Muscle of leg (tissue), 11 donors: ENCODE measurements around the gene DCTN5. TPM values are rescaled to one million over a fixed set of nuclear protein-coding genes. Genes with fewer than 3 reads are reported as not detected.

Experiments
- DNase-seq: peaks from one replicate; pipeline ENCODE4 v3.0.0; 2013
- H3K27ac ChIP-seq: one replicate; pipeline ENCODE4 v1.5.1; 2013; ENCODE audit warnings: mild to moderate bottlenecking, low read length, control low read depth
- H3K27me3 ChIP-seq: one replicate; pipeline ENCODE4 v1.6.1; 2013; ENCODE audit warnings: low read length; ENCODE audit not compliant: control insufficient read depth, insufficient read depth
- H3K36me3 ChIP-seq: one replicate; pipeline ENCODE4 v1.6.1; 2013; ENCODE audit warnings: low read length; ENCODE audit not compliant: control insufficient read depth, insufficient read depth
- H3K4me1 ChIP-seq: one replicate; pipeline ENCODE4 v1.6.1; 2013; ENCODE audit warnings: low read length; ENCODE audit not compliant: control insufficient read depth, insufficient read depth
- H3K4me3 ChIP-seq: one replicate; pipeline ENCODE4 v1.5.1; 2013; ENCODE audit warnings: low read length, control low read depth
- H3K9me3 ChIP-seq: replicated peaks from 2 replicates; pipeline ENCODE4 v1.6.1; 2013; ENCODE audit warnings: low read depth, low read length; ENCODE audit not compliant: control insufficient read depth
- WGBS: methylation state at CpG from one replicate; pipeline ENCODE4 v1.1.5; 2013; ENCODE audit warnings: missing lambda C conversion rate; ENCODE audit not compliant: insufficient coverage; 5-methylcytosine and 5-hydroxymethylcytosine counted together
- polyA plus RNA-seq, 8 donors: library from polyadenylated mRNA; unstranded; fragments of 120-200 nt; gene quantifications; one replicate each; pipeline versions ENCODE4 v1.2.1 to v1.2.3, GENCODE V29; 2013; ENCODE audit warnings: inconsistent platforms in 1 of 8, low replicate concordance in 1 of 8; ENCODE audit not compliant: insufficient read length in 8 of 8, insufficient read depth in 1 of 8
- total RNA-seq: library from RNA; stranded (reverse); fragments of 120-200 nt; gene quantifications from one replicate; pipeline ENCODE4 v1.2.4, GENCODE V29; 2013

Gene DCTN5
- total and polyA plus RNA-seq, 9 donors: 33.2 to 47.3 (median 41.7) TPM

DNA sequence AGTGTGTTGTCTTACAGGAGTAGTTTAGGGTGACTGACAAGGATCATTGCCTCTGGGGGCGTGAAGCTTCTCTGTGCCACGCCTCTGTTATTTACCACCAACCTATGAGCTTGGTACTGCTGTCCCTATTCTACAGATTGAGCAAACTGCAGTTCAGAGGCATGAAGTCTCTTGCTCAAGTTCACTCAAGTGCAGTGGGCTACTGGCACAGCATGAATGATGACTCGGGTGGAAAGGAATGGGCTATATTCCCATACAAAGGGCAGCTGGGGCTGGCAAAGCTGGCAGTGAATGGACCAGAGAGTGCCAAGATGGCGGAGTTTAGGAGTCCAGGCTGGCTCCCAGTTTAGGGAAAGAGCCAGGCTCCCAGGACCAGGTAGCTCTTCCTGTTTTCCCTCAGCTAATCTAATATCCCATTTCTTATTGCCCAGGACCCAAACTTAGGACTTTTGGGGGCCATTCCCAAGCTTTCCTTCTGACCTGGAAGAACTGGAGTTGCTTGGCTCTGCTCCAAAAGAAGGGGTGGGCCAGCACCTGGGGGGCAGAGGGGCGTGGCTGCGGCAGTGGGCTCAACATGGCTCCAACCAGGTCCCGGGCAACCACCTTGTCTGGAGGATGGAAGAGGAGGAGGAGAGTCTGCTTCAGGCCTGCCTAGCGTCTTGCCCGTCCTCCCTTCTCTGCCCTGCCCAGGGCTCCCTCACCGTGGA is 50.4 kb downstream of the DCTN5 start:
- Histone ChIP-seq H3K4me1 (peaks cover 8% of the 10 kb centered on the region), H3K4me3 (no peak overlapping the region), H3K27ac (no peak overlapping the region), H3K36me3 (peaks cover 44% of the 10 kb centered on the region), H3K27me3 (no peaks in the 10 kb centered on the region), H3K9me3 (no peaks in the 10 kb centered on the region)
- no peak for DNase-seq
- 91% methylated on average over 8 of the region's 10 CpGs for WGBS

DNA sequence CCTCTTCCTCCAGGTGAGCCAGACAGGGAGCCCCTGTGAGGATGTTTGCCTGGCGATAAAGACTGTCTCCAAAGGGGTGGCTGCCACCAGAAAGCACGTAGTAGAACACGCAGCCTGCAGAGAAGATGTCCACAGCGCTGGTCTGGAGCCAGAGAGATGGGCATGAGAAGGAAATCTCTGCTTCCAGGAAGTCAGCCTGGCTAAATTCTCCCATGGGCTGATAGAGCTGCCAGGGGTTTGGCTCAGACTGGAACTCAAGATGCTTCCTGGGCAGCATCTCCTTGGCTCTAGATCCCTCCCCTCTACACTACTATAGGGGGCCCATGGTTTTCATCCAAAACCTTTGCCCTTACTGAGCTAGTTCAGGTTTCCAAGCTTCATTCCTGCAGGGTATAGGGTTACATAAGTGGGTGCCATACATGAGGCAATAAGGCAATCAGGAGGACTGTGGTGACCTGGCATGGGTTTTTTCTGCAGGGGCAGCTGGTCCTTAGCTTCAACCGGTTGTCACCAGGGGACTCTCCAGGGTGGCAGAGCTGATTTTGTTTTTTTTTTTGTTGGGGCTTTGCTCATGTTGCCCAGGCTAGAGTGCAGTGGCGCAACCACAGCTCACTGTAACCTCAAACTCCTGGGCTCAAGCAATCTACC is 51.0 kb downstream of the DCTN5 start:
- Histone ChIP-seq H3K4me3 (no peak overlapping the region), H3K9me3 (no peaks in the 10 kb centered on the region), H3K36me3 (peaks cover 40% of the 10 kb centered on the region), H3K4me1 (peaks cover 8% of the 10 kb centered on the region), H3K27me3 (no peaks in the 10 kb centered on the region), H3K27ac (no peak overlapping the region)
- 94% methylated on average over 4 of the region's 6 CpGs for WGBS
- no peak for DNase-seq

DNA sequence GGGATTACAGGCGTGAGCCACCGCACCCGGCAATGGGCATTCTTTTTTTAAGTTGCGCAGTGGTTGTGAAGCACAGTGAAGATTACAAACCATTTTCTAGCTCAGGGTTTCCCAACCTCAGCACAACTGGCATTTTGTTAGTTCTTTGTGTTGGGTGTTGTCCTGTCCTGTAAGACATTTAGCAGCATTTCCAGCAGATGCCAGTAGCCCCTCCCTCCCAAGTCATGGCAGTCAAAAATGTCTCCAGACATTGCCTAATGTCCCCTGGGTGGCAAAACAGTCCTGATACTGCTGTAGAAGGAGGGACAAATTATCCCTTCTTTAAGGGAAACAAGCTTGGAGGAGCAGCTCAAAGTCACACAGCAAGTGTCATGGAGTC is 53.0 kb downstream of the DCTN5 start:
- H3K4me1 ChIP-seq: peaks cover 8% of the 10 kb centered on the region
- H3K27ac ChIP-seq: no peak overlapping the region
- H3K27me3 ChIP-seq: no peaks in the 10 kb centered on the region
- DNase-seq: no peak
- no peaks in the 10 kb centered on the region for H3K9me3 ChIP-seq
- no peak overlapping the region for H3K4me3 ChIP-seq
- H3K36me3 ChIP-seq: peaks cover 22% of the 10 kb centered on the region
- WGBS: 100% methylated on average over 3 of the region's 4 CpGs

DNA sequence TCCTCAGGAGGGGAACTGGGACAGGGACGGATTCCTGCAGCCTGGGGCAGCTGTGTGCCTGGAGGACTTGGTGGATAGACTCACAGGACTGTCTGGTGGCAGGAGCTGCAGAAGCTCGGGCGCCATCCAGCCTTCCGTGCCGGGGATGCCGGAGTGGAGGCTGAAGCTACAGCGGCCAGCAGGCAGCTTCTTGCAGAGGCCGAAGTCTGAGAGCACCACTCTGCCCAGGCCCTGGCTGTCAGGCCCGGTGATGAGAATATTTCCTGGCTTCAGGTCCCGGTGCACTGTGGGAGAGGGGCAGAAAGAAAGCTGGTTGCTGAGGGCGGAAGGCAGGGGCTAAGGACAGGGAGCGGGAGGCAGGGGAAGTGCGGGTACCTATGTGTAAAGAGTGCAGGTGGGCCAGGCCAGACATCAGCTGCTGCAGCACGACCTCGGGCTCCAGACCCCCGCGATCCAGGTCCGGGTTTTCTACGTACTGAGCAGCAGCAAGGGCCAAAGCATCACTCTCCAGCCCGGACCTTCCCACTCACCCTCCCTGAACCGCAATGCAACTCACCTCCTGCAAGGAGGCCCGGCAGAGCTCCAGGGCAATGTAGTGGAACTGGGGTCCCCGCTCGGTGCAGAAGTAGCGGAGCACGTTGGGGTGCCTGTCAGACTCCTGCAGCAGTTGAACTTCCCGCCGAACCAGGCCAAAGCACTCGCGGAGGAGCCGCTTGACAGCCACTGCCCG is 53.5 kb downstream of the DCTN5 start:
- WGBS: 6% methylated on average over 22 of the region's 32 CpGs
- DNase-seq: peak; percentile 37
- no peak overlapping the region for H3K4me3 ChIP-seq

DNA sequence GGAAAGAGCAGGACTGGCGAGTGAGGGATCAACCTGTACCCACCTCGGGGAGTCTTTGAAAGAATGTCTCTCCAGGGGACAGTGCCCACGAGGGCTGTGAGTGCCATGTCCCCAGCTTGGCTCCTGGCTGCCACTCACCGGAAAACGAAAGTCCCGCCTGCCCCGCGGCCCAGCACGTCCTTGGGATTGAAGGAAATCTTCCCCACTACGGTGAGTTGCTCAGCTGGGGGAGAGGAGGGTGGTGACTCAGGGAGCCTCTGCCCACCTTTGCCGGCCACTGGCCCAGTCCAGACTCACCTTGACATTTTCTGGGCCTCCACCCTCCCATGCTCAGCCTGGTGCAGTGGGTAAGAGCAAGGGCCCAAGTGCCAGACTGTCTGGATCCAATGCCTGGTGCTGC is 54.5 kb downstream of the DCTN5 start:
- Histone ChIP-seq H3K4me3 (no peak overlapping the region), H3K27me3 (no peaks in the 10 kb centered on the region), H3K4me1 (peaks cover 8% of the 10 kb centered on the region), H3K9me3 (no peaks in the 10 kb centered on the region), H3K27ac (no peak overlapping the region), H3K36me3 (peaks cover 7% of the 10 kb centered on the region)
- 70% methylated on average over 5 of the region's 11 CpGs for WGBS
- DNase-seq: no peak

More for the DNA sequence above, 53.5 kb downstream of the DCTN5 start:
- Histone ChIP-seq H3K4me1 (peaks cover 8% of the 10 kb centered on the region), H3K9me3 (no peaks in the 10 kb centered on the region), H3K27me3 (no peaks in the 10 kb centered on the region), H3K27ac (no peak overlapping the region), H3K36me3 (peaks cover 17% of the 10 kb centered on the region)

DNA sequence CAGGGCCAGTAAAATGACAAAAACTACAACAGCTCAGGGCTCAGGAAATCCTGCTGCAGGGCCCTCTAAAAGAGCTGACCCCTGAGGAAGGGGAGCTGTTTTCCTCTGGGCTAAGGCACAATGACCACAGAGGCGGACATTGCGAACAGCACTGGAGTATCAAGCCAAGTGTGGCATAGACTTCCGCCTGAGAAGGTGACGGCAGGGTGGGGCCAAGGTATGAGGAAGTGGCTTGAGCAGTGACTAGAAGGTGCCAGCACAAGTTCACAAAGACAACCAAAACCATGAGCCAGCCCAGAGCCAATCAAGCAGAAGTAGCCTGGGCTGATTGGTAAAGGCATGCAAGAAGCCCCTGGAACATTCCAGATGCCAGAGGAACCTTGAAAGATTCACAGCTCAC is 57.8 kb downstream of the DCTN5 start:
- Histone ChIP-seq H3K36me3 (no peaks in the 10 kb centered on the region), H3K4me1 (peaks cover 8% of the 10 kb centered on the region), H3K27me3 (no peaks in the 10 kb centered on the region), H3K9me3 (no peaks in the 10 kb centered on the region), H3K4me3 (no peak overlapping the region), H3K27ac (no peak overlapping the region)
- 80% methylated on average over 1 of the region's 4 CpGs for WGBS
- DNase-seq: no peak

DNA sequence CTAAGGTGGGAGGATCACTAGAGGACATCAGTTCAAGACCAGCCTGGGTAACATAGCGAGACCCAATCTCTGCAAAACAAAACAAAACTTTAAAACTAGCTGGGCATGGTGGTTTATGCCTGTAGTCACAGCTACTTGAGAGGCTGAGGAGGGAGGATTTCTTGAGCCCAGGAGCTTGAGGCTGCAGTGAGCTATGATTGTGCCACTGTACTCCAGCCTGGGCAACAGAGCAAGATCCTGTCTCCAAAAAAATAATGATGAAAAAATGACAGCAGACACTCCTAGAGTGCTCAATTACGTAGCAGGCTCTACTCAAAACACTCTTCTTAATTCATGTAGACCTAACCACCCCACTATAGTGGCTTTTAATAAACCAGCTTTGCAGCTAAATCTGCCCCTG is 58.8 kb downstream of the DCTN5 start:
- H3K36me3 ChIP-seq: no peaks in the 10 kb centered on the region
- H3K4me1 ChIP-seq: peaks cover under 1% of the 10 kb centered on the region
- H3K27me3 ChIP-seq: no peaks in the 10 kb centered on the region
- DNase-seq: no peak
- no peaks in the 10 kb centered on the region for H3K9me3 ChIP-seq
- H3K4me3 ChIP-seq: no peak overlapping the region
- 37% methylated on average over 1 of the region's 2 CpGs for WGBS
- no peak overlapping the region for H3K27ac ChIP-seq

DNA sequence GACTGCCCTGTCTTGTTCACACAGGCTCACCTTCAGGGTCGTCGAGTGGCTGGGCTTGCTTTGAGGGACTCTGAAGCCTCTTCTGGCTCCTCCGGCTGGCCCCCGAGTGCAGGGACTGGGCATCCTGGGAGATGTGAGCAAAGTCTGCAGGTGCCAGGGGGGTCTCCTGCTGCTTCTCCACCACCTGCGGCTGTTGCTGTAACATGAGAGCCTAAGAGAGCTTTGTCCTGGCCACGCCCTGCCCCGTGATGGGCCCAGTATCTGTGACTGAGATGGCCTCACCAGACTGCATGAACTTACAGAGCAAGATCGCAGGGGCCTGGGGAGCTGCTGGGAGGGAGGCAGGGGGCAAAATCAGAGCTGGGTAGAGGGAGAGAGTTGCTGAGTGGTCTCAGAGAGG is 59.2 kb downstream of the DCTN5 start:
- no peak overlapping the region for H3K4me3 ChIP-seq
- no peak for DNase-seq
- H3K36me3 ChIP-seq: no peaks in the 10 kb centered on the region
- WGBS: 5% methylated on average over 8 of the region's 8 CpGs
- no peak overlapping the region for H3K27ac ChIP-seq
- no peaks in the 10 kb centered on the region for H3K9me3 ChIP-seq
- no peaks in the 10 kb centered on the region for H3K27me3 ChIP-seq
- H3K4me1 ChIP-seq: no peaks in the 10 kb centered on the region

DNA sequence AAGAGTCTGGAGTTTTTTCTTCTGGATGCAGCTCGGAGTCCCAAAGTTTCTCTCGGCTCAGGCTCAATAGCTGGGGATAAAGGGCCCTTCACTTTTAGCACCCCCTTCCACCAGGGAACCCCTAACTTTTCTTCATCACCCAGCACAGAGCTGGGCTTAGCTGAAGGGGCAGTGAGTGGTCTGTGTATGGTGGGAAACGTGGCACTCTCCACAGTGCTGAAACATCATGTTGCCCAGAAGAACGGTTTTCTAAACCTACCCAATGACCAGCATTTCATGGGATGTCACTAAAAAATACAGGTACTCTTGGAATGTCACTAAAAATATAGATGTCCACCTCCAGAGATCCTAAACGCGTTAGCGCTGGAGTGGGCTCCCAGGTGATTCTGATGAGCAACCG is 59.8 kb downstream of the DCTN5 start:
- 78% methylated on average over 5 of the region's 8 CpGs for WGBS
- no peak overlapping the region for H3K27ac ChIP-seq
- H3K27me3 ChIP-seq: no peaks in the 10 kb centered on the region
- H3K4me1 ChIP-seq: no peaks in the 10 kb centered on the region
- no peaks in the 10 kb centered on the region for H3K36me3 ChIP-seq
- H3K4me3 ChIP-seq: no peak overlapping the region
- no peaks in the 10 kb centered on the region for H3K9me3 ChIP-seq
- no peak for DNase-seq

DNA sequence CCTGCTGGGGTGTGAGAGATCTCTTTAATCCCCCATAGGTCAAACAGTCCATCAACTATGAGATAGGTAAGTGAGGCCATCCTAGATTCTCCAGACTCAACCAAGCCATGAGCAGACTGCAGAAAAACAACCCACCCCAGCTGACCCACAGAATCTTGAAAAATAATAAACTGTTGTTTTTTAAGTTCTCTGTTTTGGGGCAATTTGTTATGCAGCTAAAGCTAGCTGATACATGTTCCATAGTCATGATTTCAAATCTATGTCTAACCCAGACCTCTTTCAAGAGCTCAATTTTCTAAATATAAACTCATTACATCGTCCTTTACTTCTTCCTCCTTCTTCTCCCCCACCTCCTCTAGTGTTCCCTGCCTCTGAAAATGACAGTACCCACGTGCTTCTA is 61.7 kb downstream of the DCTN5 start:
- Histone ChIP-seq H3K4me3 (no peak overlapping the region), H3K4me1 (no peaks in the 10 kb centered on the region), H3K27ac (no peak overlapping the region), H3K36me3 (no peaks in the 10 kb centered on the region), H3K9me3 (no peaks in the 10 kb centered on the region), H3K27me3 (no peaks in the 10 kb centered on the region)
- WGBS: 44% methylated on average over 2 of the region's 2 CpGs
- DNase-seq: no peak
